Measurements from ENCODE around the gene PAX5.

PAX5 gene

GRCh38 chr9:36956908-36957307, 77.2 kb downstream of the PAX5 start:
- no peak for DNase-seq

- DNase-seq = no peak
Observed at GRCh38 chr9:36950389-36950788, 83.7 kb downstream of the PAX5 start.

DNA sequence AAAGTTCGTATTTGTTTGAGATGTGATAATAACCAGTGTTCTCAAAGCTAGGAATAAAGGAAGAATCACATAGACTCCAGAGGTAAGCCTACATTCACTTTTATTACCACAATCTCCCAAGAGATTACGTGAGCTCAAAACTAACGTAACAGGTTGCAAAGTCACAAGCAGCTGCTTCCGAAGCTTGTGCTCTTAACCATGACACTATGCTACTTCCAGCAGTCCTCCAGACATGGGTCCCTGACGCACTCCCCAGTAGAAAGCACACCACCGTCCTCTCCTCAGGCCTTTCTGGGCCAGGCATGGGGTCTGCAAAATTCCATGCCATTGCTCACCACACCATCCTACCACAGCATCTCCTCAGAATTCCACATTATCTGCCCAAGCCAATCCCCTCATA, 84.6 kb downstream of the PAX5 start:
- no peak for DNase-seq

GRCh38 chr9:36948051-36948450, 86.0 kb downstream of the PAX5 start:
- no peak for DNase-seq

- DNase-seq = no peak
Observed at GRCh38 chr9:36946653-36947052, 87.4 kb downstream of the PAX5 start.

GRCh38 chr9:36945999-36946398, 88.1 kb downstream of the PAX5 start:
- no peak for DNase-seq

DNA sequence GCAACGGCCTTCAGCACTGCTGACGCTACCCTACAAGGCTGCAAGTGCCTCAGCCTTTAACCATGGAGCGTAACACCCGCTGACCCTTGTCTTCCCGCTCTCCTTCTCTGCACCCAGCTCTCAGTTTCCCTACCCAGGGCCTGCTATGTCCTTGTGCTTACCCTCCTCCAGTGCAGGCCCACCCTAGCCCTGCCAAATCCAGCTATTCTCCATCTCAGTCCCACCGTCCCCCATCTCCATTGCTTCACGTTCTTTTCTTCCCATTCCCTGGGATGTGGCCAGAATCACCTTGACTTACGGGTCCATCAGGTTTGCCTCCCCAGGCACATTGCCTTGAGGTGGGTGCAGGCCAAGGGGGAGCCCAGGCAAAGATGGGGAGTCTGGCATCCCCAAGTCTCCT, 91.2 kb downstream of the PAX5 start:
- no peak for DNase-seq

GRCh38 chr9:36941441-36941840, 92.6 kb downstream of the PAX5 start:
- no peak for DNase-seq

DNA sequence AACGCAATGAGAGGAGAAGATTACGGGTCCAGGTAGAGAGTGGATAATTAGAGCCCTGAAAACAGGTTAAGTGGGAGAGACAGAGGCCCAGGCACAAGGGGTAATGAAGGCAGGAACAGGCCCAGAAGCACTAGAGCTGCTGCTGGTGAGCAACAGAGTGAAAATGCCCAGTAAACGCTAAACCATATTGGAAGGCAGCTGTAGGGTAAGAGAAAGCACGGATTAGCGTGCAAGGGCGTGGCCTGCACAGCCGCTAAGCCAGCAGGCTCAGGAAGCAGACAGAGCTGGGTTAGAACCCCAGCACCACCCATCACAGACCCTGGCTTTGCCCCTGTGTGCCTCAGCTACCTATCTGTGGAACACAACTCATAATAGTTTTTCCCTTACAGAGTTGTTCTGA, 93.2 kb downstream of the PAX5 start:
- DNase-seq = no peak

DNA sequence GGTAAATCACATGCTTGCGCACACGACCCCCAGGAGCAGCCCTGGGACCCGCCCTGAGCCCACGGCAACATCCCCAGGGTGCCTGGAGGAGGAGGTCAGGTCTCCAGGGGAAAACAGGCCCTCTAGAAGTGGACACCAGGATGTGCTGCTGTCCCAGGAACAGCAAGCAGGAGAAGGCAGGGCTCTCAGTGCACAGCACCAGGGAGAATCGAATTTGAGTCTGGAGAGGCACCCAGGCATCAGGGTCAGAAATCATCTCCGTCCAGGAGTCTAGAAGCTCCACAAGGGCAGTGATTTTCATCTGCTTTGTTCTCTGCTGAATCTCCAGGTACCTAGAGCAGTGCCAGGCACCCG, 93.6 kb downstream of the PAX5 start:
- DNase-seq = no peak

DNA sequence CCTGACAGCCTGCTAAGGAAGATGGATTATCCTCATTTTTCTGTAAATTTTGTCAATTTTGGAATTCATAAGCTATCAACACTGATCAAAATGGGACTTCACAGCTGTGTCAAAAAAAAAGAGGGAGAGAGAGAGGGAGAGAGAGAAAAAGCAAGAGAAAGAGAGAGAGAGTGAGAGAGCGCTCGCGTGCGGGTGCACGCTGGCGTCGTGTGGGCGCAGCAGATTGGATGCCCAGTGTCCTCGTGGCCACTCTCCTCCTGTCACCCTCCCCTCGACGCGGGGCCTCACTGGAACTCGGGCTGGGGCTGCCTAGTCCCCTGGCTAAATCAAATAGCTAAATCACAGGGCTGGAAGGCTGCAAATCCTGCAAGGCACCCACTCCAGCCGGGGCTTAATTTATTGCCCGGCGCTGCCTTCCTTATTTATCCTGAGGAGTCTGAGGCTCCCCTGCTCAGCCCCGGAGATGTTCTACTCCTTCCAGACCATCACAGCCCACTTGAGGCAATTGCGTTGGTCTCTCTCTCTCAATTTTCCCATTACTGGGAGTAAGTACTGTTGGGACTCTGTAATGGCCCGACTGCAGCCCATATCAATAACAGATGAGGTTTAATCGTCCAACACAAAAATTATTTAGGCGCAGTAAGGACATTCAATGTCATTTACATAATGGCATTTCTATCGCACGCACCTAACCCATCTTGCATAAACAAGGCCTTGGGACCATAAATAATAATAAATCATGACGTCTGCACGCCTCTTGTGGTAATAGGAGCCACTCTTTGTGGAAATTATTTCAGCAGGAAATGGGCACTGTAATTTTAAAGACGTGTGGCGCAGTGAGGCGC, 94.2 kb downstream of the PAX5 start:
- DNase-seq = no peak

GRCh38 chr9:36939214-36939613, 94.9 kb downstream of the PAX5 start:
- DNase-seq = no peak

DNA sequence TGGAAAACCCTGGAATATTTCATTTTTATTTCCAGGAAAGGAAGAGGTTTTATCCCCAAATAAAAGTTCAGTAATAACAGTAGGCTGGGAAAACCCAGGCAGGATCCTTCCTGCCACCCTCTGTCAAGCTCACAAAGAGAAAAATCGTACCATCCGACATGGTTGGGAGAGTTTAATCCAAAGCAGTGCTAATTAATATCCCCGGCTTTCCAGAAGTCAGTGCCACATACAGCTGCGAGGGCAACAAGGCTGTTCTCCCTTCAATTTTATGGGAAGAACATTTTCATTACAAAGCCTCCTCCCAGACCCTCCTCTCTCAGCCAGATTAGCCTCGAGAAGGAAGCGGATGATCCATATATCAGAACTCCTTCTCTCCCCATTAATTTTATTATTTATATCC, 95.5 kb downstream of the PAX5 start:
- no peak for DNase-seq

DNA sequence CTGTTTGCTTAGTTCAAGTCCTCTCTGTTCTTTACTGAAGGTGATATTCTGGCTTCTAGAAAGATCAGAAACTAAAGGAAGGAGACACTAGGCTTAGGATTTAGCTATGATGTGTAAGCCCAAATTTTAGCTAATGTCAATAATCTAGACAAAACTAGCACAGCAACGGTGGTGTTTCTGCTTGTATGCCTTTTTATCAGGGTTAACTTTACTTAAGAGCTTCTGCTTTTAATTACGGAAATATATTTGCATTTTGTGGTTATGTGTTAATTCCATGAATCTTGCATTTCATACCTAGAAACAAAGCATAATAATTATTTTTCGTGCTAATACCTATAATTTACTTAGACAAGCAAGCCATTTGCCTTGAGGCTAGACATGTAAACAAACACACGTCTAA, 96.1 kb downstream of the PAX5 start:
- no peak for DNase-seq

- no peak for DNase-seq
Observed at GRCh38 chr9:36937346-36937745, 96.7 kb downstream of the PAX5 start.

DNA sequence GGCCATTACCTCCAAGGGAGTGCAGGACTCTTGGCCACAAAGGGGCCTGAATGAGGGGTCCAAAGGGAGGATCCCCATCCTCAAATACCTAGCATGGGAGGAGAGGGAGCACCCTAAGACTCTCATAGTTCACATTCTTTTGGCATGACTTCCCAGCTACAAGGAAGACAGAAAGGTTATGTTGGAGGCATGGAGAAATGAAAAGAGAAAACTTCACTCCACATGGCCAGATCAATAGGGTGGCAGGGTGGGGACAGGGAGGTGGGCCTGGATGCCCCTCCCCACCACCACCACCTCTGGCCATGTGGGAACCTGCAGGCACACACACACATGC, 97.6 kb downstream of the PAX5 start:
- DNase-seq = no peak

GRCh38 chr9:36935768-36936497, 98.1 kb downstream of the PAX5 start:
- DNase-seq = no peak

DNA sequence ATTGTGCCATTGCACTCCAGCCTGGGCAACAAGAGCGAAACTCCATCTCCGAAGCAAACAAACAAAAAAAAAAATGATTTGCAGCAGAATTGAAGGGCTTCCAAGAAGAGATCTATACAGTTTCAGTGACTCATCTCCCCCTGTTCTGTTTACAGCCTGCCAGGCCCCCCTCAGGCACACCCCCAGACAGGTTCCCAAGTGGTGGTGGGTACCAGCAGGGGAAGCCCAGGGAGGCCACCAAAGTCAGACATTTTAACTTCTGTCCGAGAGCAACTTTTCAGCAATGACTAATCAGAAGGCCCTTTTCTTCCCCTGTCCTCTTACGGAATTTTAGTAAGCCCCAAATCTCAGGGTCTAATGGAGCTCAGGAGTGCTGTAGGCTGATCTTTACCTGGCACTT, 98.7 kb downstream of the PAX5 start:
- no peak for DNase-seq

GRCh38 chr9:36934478-36935065, 99.5 kb downstream of the PAX5 start:
- no peak for DNase-seq

DNA sequence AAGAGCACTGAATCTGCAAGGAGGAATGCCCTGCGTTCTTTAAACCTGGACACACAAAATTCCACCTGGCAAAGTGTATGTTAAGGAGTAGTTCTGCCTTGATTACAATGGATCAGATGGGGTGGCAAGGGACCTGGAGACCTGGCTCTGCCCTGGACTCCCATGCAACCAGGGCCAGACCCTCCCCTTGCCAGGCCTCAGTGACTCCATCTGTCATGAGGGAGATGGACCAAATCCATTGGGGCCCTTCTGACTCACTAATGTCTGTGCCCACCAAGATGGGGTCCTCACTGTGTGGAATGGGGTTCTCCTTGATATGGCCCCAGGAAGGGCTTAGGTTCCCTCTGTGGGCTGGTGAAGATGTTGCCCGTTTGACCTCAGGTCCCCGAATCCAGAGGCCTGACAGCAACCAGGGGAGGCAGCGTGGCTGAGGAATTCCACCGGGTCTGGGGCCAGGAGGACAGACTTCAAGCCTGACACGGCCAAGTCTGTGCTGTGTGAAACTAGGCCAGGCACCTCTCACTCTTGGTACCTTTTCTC, 100.3 kb downstream of the PAX5 start:
- no peak for DNase-seq

DNA sequence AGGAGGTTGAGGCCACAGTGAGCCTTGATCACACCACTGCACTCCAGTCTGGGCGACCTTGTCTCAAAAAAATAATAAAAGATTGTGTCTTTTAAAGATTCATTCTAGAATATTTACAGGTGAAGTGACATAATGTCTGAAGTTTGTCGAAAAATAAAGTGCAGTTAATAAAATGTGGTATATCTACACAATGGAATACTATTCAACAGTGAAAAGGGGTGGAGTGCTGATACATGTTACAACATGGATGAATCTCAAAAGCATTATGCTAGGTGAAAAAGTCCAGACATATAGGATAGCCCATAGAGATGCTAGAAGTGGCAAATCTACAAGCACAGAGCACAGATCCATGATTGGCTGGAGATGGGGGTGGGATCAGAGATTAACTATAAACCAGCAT, 101.9 kb downstream of the PAX5 start:
- no peak for DNase-seq

- DNase-seq = no peak
Observed at GRCh38 chr9:36930941-36931340, 103.1 kb downstream of the PAX5 start.

DNA sequence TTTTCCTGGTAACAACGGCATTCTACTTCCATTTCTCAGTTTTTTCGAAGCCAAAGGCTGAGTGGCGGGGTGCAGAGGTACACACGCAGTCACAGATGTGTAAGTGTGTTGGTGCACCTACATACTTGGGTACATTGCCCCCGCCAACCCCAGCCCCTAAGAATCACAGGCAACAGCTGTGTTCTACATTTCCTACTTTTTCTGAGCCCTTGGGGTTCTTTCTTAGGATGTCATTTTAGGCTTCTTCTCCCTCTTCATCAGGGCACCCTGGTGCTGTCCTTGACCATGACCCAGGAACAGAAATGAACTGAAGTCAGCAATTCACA, 104.8 kb downstream of the PAX5 start:
- DNase-seq = no peak

- DNase-seq = no peak
Observed at GRCh38 chr9:36928670-36929349, 105.3 kb downstream of the PAX5 start.
